GM12878 (cell line): ENCODE data around the gene TCOF1. TPM values are rescaled to one million over a fixed set of nuclear protein-coding genes. Genes with fewer than 3 reads are reported as not detected.

Experiments
- ATAC-seq: fragments of 200-7000 bp; cut with Tn5 transposase; 3 replicates; pipeline ENCODE4 v1.9.1; 2020; ENCODE audit warnings: mild to moderate bottlenecking, moderate library complexity
- BruUV-seq: library from RNA; stranded (reverse); fragments of 400-500 nt; replicated peaks from 2 replicates; lab custom pipeline; 2021; lab: Mats Ljungman, UMichigan
- CTCF ChIA-PET: fragments of 300-600 bp; sonication (Branson Sonifier 250); formaldehyde crosslinking; extraction: SDS; loops from one replicate; lab custom pipeline; 2021; ENCODE audit warnings: inconsistent platforms; lab: Yijun Ruan, JAX
- POLR2A ChIA-PET: fragments of 350-600 bp; formaldehyde crosslinking; extraction: SDS; loops from one replicate; lab custom pipeline; 2021; ENCODE audit warnings: inconsistent platforms; lab: Charles Lee
- RAD21 ChIA-PET: fragments of 300-600 bp; sonication (Branson Sonifier 250); formaldehyde crosslinking; loops from one replicate; lab custom pipeline; 2023; ENCODE audit warnings: antibody characterized with exemption; ENCODE audit not compliant: unreplicated experiment; lab: Charles Lee
- SMC1A ChIA-PET: fragments of 300-600 bp; sonication (Branson Sonifier 250); formaldehyde crosslinking; loops from one replicate; lab custom pipeline; 2023; ENCODE audit not compliant: unreplicated experiment, uncharacterized antibody; lab: Charles Lee
- DNase-seq: peaks from one replicate; pipeline ENCODE4 v3.0.0-alpha.2; 2011; ENCODE audit warnings: low read depth, low spot score
- FAIRE-seq: peaks from 3 replicates; lab custom pipeline; 2011; peaks lifted over from hg19 to GRCh38; lab: Jason Lieb, UNC
- H2AFZ ChIP-seq: 2 replicates; pipeline ENCODE4 v1.6.0; 2011; ENCODE audit warnings: low read depth, low read length, control low read depth; ENCODE audit not compliant: control insufficient read depth
- H3K27ac ChIP-seq: 2 replicates; pipeline ENCODE4 v1.5.1; 2011; ENCODE audit warnings: control low read depth; ENCODE audit not compliant: control insufficient read depth, insufficient read depth
- H3K27me3 ChIP-seq, 2 experiments: replicated peaks in 1 of 2; 2 replicates each; pipeline versions ENCODE4 v1.6.0 to v1.6.1; 2011; ENCODE audit warnings: low read length in 1 of 2; ENCODE audit not compliant: control insufficient read depth in 2 of 2, insufficient read depth in 2 of 2
- H3K36me3 ChIP-seq, 2 experiments: 2 replicates each; pipeline ENCODE4 v1.5.1; 2011; ENCODE audit warnings: low read length in 1 of 2; ENCODE audit not compliant: control insufficient read depth in 2 of 2, insufficient read depth in 2 of 2
- H3K4me1 ChIP-seq: 2 replicates; pipeline ENCODE4 v1.6.1; 2011; ENCODE audit warnings: mild to moderate bottlenecking, low read length, moderate library complexity, mixed read lengths; ENCODE audit not compliant: control insufficient read depth, insufficient read depth
- H3K4me2 ChIP-seq: 2 replicates; pipeline ENCODE4 v1.6.0; 2011; ENCODE audit warnings: control low read depth; ENCODE audit not compliant: control insufficient read depth, insufficient read depth
- H3K4me3 ChIP-seq: fragments of 200-600 bp; sonication (generic); 2 replicates; pipeline ENCODE4 v1.5.1; 2016
- H3K79me2 ChIP-seq: 2 replicates; pipeline ENCODE4 v1.6.0; 2011; ENCODE audit warnings: low read length; ENCODE audit not compliant: control insufficient read depth, insufficient read depth
- H3K9ac ChIP-seq: 2 replicates; pipeline ENCODE4 v1.8.0; 2011; ENCODE audit warnings: low read length, control low read depth, mixed read lengths; ENCODE audit not compliant: control insufficient read depth, insufficient read depth
- H3K9me3 ChIP-seq: replicated peaks from 3 replicates; pipeline ENCODE4 v1.5.1; 2011; ENCODE audit warnings: mild to moderate bottlenecking, low read length; ENCODE audit not compliant: control insufficient read depth, insufficient read depth
- H4K20me1 ChIP-seq: 2 replicates; pipeline ENCODE4 v1.6.0; 2011; ENCODE audit not compliant: control insufficient read depth, insufficient read depth
- CBX3 ChIP-seq: fragments of 200-600 bp; sonication (generic); IDR thresholded peaks from 2 replicates; pipeline ENCODE4 v1.6.1; 2016; ENCODE audit warnings: low read depth, borderline replicate concordance
- CREM ChIP-seq: IDR thresholded peaks from 2 replicates; pipeline ENCODE4 v1.6.1; 2014; ENCODE audit warnings: antibody characterized with exemption, low read depth
- ESRRA ChIP-seq: IDR thresholded peaks from 2 replicates; pipeline ENCODE4 v1.6.1; 2012; ENCODE audit warnings: mild to moderate bottlenecking, low read length, improper control_type of control experiment
- GATAD2B ChIP-seq: fragments of 450-650 bp; conservative IDR thresholded peaks from 2 replicates; pipeline ENCODE4 v1.6.1; 2017; ENCODE audit warnings: low read depth, mild to moderate bottlenecking, moderate library complexity
- NR2C2 ChIP-seq: IDR thresholded peaks from 2 replicates; pipeline ENCODE4 v1.6.1; 2011; ENCODE audit warnings: borderline replicate concordance, low read depth; ENCODE audit not compliant: control insufficient read depth, insufficient read length
- POLR2A ChIP-seq: IDR thresholded peaks from 2 replicates; pipeline ENCODE4 v1.6.1; 2011; ENCODE audit warnings: low read depth, mild to moderate bottlenecking, low read length
- POLR2AphosphoS2 ChIP-seq: IDR thresholded peaks from 2 replicates; pipeline ENCODE4 v1.6.1; 2011; ENCODE audit warnings: low read depth, mild to moderate bottlenecking, low read length, improper control_type of control experiment, moderate library complexity
- POLR2AphosphoS5 ChIP-seq: IDR thresholded peaks from 2 replicates; pipeline ENCODE4 v1.6.1; 2011; ENCODE audit warnings: mild to moderate bottlenecking, low read length, inconsistent platforms
- RCOR1 ChIP-seq: conservative IDR thresholded peaks from 2 replicates; pipeline ENCODE4 v1.6.1; 2012; ENCODE audit warnings: low read depth, low read length, improper control_type of control experiment
- WGBS: methylation state at CpG from one replicate; pipeline ENCODE4 v1.1.6; 2016; ENCODE audit warnings: low lambda C conversion rate; ENCODE audit not compliant: insufficient replicate concordance, insufficient coverage; ENCODE audit errors: missing lambda C conversion rate; 5-methylcytosine and 5-hydroxymethylcytosine counted together
- in situ Hi-C: fragments of 300-500 bp; cut with MboI; formaldehyde crosslinking; loops from 9 replicates; pipeline ENCODE4 v1.14.3; 2018; ENCODE audit warnings: mixed read lengths
- intact Hi-C: fragments of 100-400 bp; cut with micrococcal nuclease; formaldehyde crosslinking; loops from one replicate; pipeline ENCODE4 v1.14.2; 2022; ENCODE audit not compliant: unreplicated experiment
- polyA plus RNA-seq, 11 experiments: library from polyadenylated mRNA; depleted of rRNA in 4 of 11; unstranded in 6 of 11; stranded (reverse) in 5 of 11; fragments of >200 nt; fragmentation: Nextera tagmentation in 4 of 11; fragmentation: Illumina TruSeq in 1 of 11; extraction: Ambion mirVana in 4 of 11; extraction: Trizol in 1 of 11; gene quantifications; 1 replicate in 1 of 11; 2 replicates in 10 of 11; pipeline versions ENCODE4 v1.2.1 to v1.2.3, GENCODE V29; 2011 to 2016; ENCODE audit warnings: inconsistent platforms in 2 of 11, missing spikeins in 2 of 11, low read depth in 1 of 11
- total RNA-seq, 4 experiments: library from RNA; depleted of rRNA in 3 of 4; stranded (reverse); fragments of >200 nt in 3 of 4; fragmentation: Illumina TruSeq in 1 of 4; extraction: Trizol in 1 of 4; gene quantifications; 2 replicates each; pipeline versions ENCODE4 v1.2.1 to v1.2.3, GENCODE V29; 2013 to 2021

The TCOF1 gene
- total and polyA plus RNA-seq, 10 of the 15 experiments (the other 5 are each of a cell fraction or from before 2014, with no cell fraction given), result 8.7 to 83.9 (median 38.9) TPM

DNA sequence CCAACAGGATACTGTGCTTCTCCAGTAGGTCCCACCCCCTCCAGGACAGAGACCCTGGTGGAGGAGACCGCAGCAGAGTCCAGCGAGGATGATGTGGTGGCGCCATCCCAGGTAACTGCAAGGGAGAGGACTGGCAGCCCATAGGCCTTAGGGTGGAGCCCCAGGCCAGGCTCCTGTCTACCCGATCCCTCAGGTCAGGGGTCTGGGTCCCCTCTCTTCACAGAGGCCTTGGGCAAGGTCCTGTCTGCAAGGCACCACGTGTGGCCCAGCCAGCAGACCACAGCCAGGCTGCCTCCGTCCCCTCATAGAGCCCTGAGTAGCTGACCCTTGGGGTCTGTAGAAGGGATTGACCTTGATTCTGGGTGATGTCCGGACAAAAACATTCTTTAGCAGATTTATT lies 35.2 kb downstream of the TCOF1 start (continued):
- TF ChIP-seq RCOR1 (no peak), GATAD2B (no peak), NR2C2 (no peak)

- no peak overlapping the region for H3K4me3 ChIP-seq
- no peak overlapping the region for H2AFZ ChIP-seq
- peaks cover 10% of the 10 kb centered on the region for H3K4me1 ChIP-seq
- no peak overlapping the region for H3K9ac ChIP-seq
- no TSS peak for BruUV-seq
- ATAC-seq, result no peak
- H3K9me3 ChIP-seq, result no peaks in the 10 kb centered on the region
- intact Hi-C loops, result no loop called here
- H3K36me3 ChIP-seq, result peaks cover 43 to 51% of the 10 kb centered on the region in 2 experiments
- ChIA-PET RAD21 (no interaction called here), CTCF (no interaction called here), POLR2A (no interaction called here), SMC1A (interaction anchor here (0.7 to 1.0 kb wide), 2 partner anchors 31 to 43 kb away, joined by 3 read pairs; no protein-coding TSS in a partner anchor)
- DNase-seq, result no peak
- H3K79me2 ChIP-seq, result no peaks in the 10 kb centered on the region
- 79% methylated on average over 3 of the region's 3 CpGs for WGBS
- FAIRE-seq, result no peak
- no peaks in the 10 kb centered on the region for H3K27me3 ChIP-seq
- H3K27ac ChIP-seq, result no peak overlapping the region
- TF ChIP-seq CREM, result no peak
- peak; percentile 65; the same call in 1 of the 2 replicates for TF ChIP-seq POLR2A
- 0 out of 2 replicates have a peak, but pooled peaks have one; percentile 4 for TF ChIP-seq POLR2AphosphoS5
- no peak for TF ChIP-seq ESRRA
- no peak for TF ChIP-seq POLR2AphosphoS2
- no peak for TF ChIP-seq CBX3
- H4K20me1 ChIP-seq, result no peaks in the 10 kb centered on the region
- no peak overlapping the region for H3K4me2 ChIP-seq
- in situ Hi-C loops, result no loop called here
Measured at GRCh38 chr5:150393096-150393645, 35.7 kb downstream of the TCOF1 start.
